PC-9 (cell line): ENCODE measurements around the gene ELAPOR2. TPM values are rescaled to one million over a fixed set of nuclear protein-coding genes. Genes with fewer than 3 reads are reported as not detected.

ENCODE experiments used
- BruUV-seq: library from RNA; stranded (reverse); fragments of 400-500 nt; replicated peaks from 2 replicates; lab custom pipeline; 2021; lab: Mats Ljungman, UMichigan
- CTCF ChIA-PET: fragments of 300-600 bp; sonication (Branson Sonifier 250); formaldehyde crosslinking; loops from one replicate; lab custom pipeline; 2022; ENCODE audit warnings: antibody characterized with exemption; lab: Charles Lee
- POLR2A ChIA-PET: fragments of 300-600 bp; sonication (Branson Sonifier 250); formaldehyde crosslinking; loops from one replicate; lab custom pipeline; 2022; ENCODE audit warnings: antibody characterized with exemption; ENCODE audit not compliant: unreplicated experiment; lab: Charles Lee
- DNase-seq, 2 experiments: peaks; one replicate each; pipeline versions ENCODE4 v3.0.0 to v3.0.0-alpha.2; 2015 to 2022; ENCODE audit warnings: mixed read lengths in 1 of 2
- H2AFZ ChIP-seq: fragments of 200-600 bp; sonication (generic); 2 replicates; pipeline ENCODE4 v1.8.1; 2017; ENCODE audit warnings: antibody characterized with exemption
- H3F3A ChIP-seq: fragments of 200-600 bp; sonication (generic); 2 replicates; pipeline ENCODE4 v1.8.1; 2017; ENCODE audit warnings: antibody characterized with exemption, mild to moderate bottlenecking, low read depth; ENCODE audit not compliant: insufficient read depth
- H3K27ac ChIP-seq: fragments of 200-600 bp; sonication (generic); 2 replicates; pipeline ENCODE4 v1.6.1; 2016; ENCODE audit warnings: mixed run types
- H3K27me3 ChIP-seq: fragments of 200-600 bp; sonication (generic); 2 replicates; pipeline ENCODE4 v1.6.1; 2016; ENCODE audit warnings: low read depth, mixed run types; ENCODE audit not compliant: insufficient read depth
- H3K36me3 ChIP-seq: fragments of 200-600 bp; sonication (generic); 2 replicates; pipeline ENCODE4 v1.6.1; 2016; ENCODE audit warnings: low read depth, mixed run types
- H3K4me1 ChIP-seq: fragments of 200-600 bp; sonication (generic); replicated peaks from 2 replicates; pipeline ENCODE4 v1.6.1; 2016; ENCODE audit warnings: mixed run types; ENCODE audit not compliant: insufficient read depth
- H3K4me2 ChIP-seq: fragments of 200-600 bp; sonication (generic); 2 replicates; pipeline ENCODE4 v1.6.1; 2017; ENCODE audit warnings: mixed run types
- H3K4me3 ChIP-seq: fragments of 200-600 bp; sonication (generic); 2 replicates; pipeline ENCODE4 v1.6.1; 2016; ENCODE audit warnings: mixed run types
- H3K79me2 ChIP-seq: fragments of 200-600 bp; sonication (generic); 2 replicates; pipeline ENCODE4 v1.6.1; 2017; ENCODE audit warnings: low read depth, mixed run types
- H3K9me2 ChIP-seq: fragments of 200-600 bp; sonication (generic); 2 replicates; pipeline ENCODE4 v1.8.1; 2017; ENCODE audit warnings: mild to moderate bottlenecking; ENCODE audit not compliant: insufficient read depth
- H3K9me3 ChIP-seq: fragments of 200-600 bp; sonication (generic); 2 replicates; pipeline ENCODE4 v1.8.1; 2016; ENCODE audit warnings: low read depth; ENCODE audit not compliant: insufficient read depth
- H4K20me1 ChIP-seq: fragments of 200-600 bp; sonication (generic); 2 replicates; pipeline ENCODE4 v1.8.1; 2017; ENCODE audit not compliant: insufficient read depth
- CTCF ChIP-seq: fragments of 200-600 bp; sonication (generic); conservative IDR thresholded peaks from 2 replicates; pipeline ENCODE4 v1.6.1; 2017; ENCODE audit warnings: mixed run types, antibody characterized with exemption, mild to moderate bottlenecking, moderate library complexity
- EZH2 ChIP-seq: fragments of 200-600 bp; sonication (generic); IDR thresholded peaks from 2 replicates; pipeline ENCODE4 v1.8.0; 2017; ENCODE audit warnings: antibody characterized with exemption, low read depth
- intact Hi-C: fragments of 100-400 bp; cut with micrococcal nuclease; formaldehyde crosslinking; loops from one replicate; pipeline ENCODE4 v1.10.0; 2022; ENCODE audit not compliant: unreplicated experiment
- total RNA-seq: library from RNA; stranded (reverse); gene quantifications from 2 replicates; pipeline ENCODE4 v1.2.3, GENCODE V29; 2021

ELAPOR2 gene
- total RNA-seq, 1 experiment from 2014 or later = 11.0 TPM

- Histone ChIP-seq H3F3A (peaks cover 6% of the 10 kb centered on the region; the same call in 1 of the 2 replicates), H3K4me3 (peak overlapping the region; percentile 88), H4K20me1 (no peaks in the 10 kb centered on the region), H3K9me3 (no peaks in the 10 kb centered on the region), H3K9me2 (no peaks in the 10 kb centered on the region), H3K4me1 (peaks cover 11% of the 10 kb centered on the region; the same call in 1 of the 2 replicates), H3K79me2 (peaks cover 12% of the 10 kb centered on the region), H2AFZ (peak overlapping the region; percentile 88), H3K27me3 (no peaks in the 10 kb centered on the region), H3K4me2 (peak overlapping the region; percentile 93), H3K36me3 (no peaks in the 10 kb centered on the region), H3K27ac (peak overlapping the region; percentile 61)
- BruUV-seq = no TSS peak
- CTCF ChIA-PET = interaction anchor here (0.7 kb wide), 1 partner anchor 131 kb away, joined by 4 read pairs; no protein-coding TSS in a partner anchor
- intact Hi-C loops = no loop called here
- no peak for DNase-seq
- POLR2A ChIA-PET = interaction anchor here (0.6 to 0.7 kb wide), 2 partner anchors 113 to 1696 kb away, joined by 3 read pairs; partner anchors contain the start of gene DMTF1
- TF ChIP-seq EZH2 = no peak
- TF ChIP-seq CTCF = no peak
Observed at GRCh38 chr7:87038993-87039690, 20.3 kb downstream of the ELAPOR2 start.

GRCh38 chr7:87036985-87037384 lies 22.5 kb downstream of the ELAPOR2 start:
- Histone ChIP-seq H3F3A (peaks cover 6% of the 10 kb centered on the region; the same call in 1 of the 2 replicates), H3K36me3 (no peaks in the 10 kb centered on the region), H4K20me1 (no peaks in the 10 kb centered on the region), H3K4me2 (no peak overlapping the region), H2AFZ (no peak overlapping the region), H3K9me3 (no peaks in the 10 kb centered on the region), H3K27me3 (no peaks in the 10 kb centered on the region), H3K9me2 (no peaks in the 10 kb centered on the region), H3K4me3 (no peak overlapping the region), H3K79me2 (peaks cover 12% of the 10 kb centered on the region), H3K4me1 (peaks cover 11% of the 10 kb centered on the region; the same call in 1 of the 2 replicates), H3K27ac (no peak overlapping the region)
- CTCF ChIA-PET = no interaction called here
- intact Hi-C loops = no loop called here
- no peak for DNase-seq
- POLR2A ChIA-PET = no interaction called here
- no TSS peak for BruUV-seq
- TF ChIP-seq CTCF (no peak), EZH2 (no peak)

- H2AFZ ChIP-seq = no peak overlapping the region
- no peak overlapping the region for H3K27ac ChIP-seq
- no peaks in the 10 kb centered on the region for H4K20me1 ChIP-seq
- H3K4me2 ChIP-seq = no peak overlapping the region
- TF ChIP-seq CTCF = no peak
- TF ChIP-seq EZH2 = no peak
- BruUV-seq = no TSS peak
- intact Hi-C loops = no loop called here
- no peaks in the 10 kb centered on the region for H3K9me2 ChIP-seq
- no peaks in the 10 kb centered on the region for H3K4me1 ChIP-seq
- H3K36me3 ChIP-seq = no peaks in the 10 kb centered on the region
- no peak overlapping the region for H3K4me3 ChIP-seq
- peaks cover 3% of the 10 kb centered on the region for H3K79me2 ChIP-seq
- no peaks in the 10 kb centered on the region for H3K27me3 ChIP-seq
- POLR2A ChIA-PET = no interaction called here
- H3K9me3 ChIP-seq = peaks cover 5% of the 10 kb centered on the region; the same call in 1 of the 2 replicates
- no peak for DNase-seq
- H3F3A ChIP-seq = no peaks in the 10 kb centered on the region
- CTCF ChIA-PET = no interaction called here
Observed at GRCh38 chr7:87032604-87033339, 26.7 kb downstream of the ELAPOR2 start.
